Calu3 (cell line): Measurements from ENCODE around the gene MAPK8IP3. TPM values are rescaled to one million over a fixed set of nuclear protein-coding genes. Genes with fewer than 3 reads are reported as not detected.

Experiments used
- BruUV-seq: library from RNA; stranded (reverse); fragments of 400-500 nt; replicated peaks from 2 replicates; lab custom pipeline; 2021; lab: Mats Ljungman, UMichigan
- CTCF ChIA-PET: fragments of 300-600 bp; sonication (Branson Sonifier 250); formaldehyde crosslinking; loops from one replicate; lab custom pipeline; 2022; ENCODE audit warnings: antibody characterized with exemption; lab: Charles Lee
- DNase-seq: peaks from one replicate; pipeline ENCODE4 v3.0.0; 2022
- H3K27ac Mint-ChIP-seq: one replicate; pipeline ENCODE4 v1.8.0; 2022; ENCODE audit warnings: mixed read lengths; ENCODE audit not compliant: unreplicated experiment
- H3K27me3 Mint-ChIP-seq: one replicate; pipeline ENCODE4 v1.8.0; 2022; ENCODE audit warnings: mixed read lengths; ENCODE audit not compliant: unreplicated experiment
- H3K36me3 Mint-ChIP-seq: one replicate; pipeline ENCODE4 v1.8.0; 2022; ENCODE audit warnings: mild to moderate bottlenecking, moderate library complexity, mixed read lengths; ENCODE audit not compliant: insufficient read depth, unreplicated experiment
- H3K4me1 Mint-ChIP-seq: one replicate; pipeline ENCODE4 v1.8.0; 2022; ENCODE audit warnings: mild to moderate bottlenecking, low read depth, mixed read lengths; ENCODE audit not compliant: unreplicated experiment
- H3K4me3 Mint-ChIP-seq: one replicate; pipeline ENCODE4 v1.8.0; 2022; ENCODE audit warnings: mild to moderate bottlenecking, low read depth, moderate library complexity, mixed read lengths; ENCODE audit not compliant: unreplicated experiment
- H3K9me3 Mint-ChIP-seq: one replicate; pipeline ENCODE4 v1.8.0; 2022; ENCODE audit warnings: low read depth, mixed read lengths; ENCODE audit not compliant: unreplicated experiment
- intact Hi-C: fragments of 100-400 bp; cut with micrococcal nuclease; formaldehyde crosslinking; loops from one replicate; pipeline ENCODE4 v1.10.0; 2022; ENCODE audit not compliant: unreplicated experiment
- total RNA-seq: library from RNA; stranded (reverse); gene quantifications from 2 replicates; pipeline ENCODE4 v1.2.3, GENCODE V29; 2022
- TF ChIP-seq, protein P1 (sequence below): fragments of 200-600 bp; IDR thresholded peaks from one replicate; pipeline ENCODE4 v1.8.0; 2022; ENCODE audit warnings: antibody characterized with exemption; ENCODE audit not compliant: unreplicated experiment

The MAPK8IP3 gene
- total RNA-seq, 1 experiment from 2014 or later: 110 TPM

DNA sequence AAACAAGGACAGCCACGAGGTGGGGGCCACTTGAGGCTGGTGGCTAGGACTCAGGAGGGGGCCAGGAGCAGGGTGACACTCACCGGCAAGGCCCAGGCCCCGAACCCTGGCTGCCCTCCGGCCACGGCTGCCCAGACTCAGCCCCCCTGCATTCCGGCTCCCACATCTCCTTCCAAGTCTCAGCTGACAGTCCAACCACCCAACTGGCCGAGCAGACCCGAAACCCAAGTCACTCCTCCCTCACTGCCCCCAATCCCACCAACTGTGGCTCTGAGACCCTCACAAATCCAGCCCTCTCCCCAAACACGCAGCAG lies 111.2 kb downstream of the MAPK8IP3 start:
- H3K27ac Mint-ChIP-seq: no peak overlapping the region
- H3K4me3 Mint-ChIP-seq: no peak overlapping the region
- DNase-seq: no peak
- H3K27me3 Mint-ChIP-seq: no peaks in the 10 kb centered on the region
- no peaks in the 10 kb centered on the region for H3K9me3 Mint-ChIP-seq
- peaks cover 33% of the 10 kb centered on the region for H3K36me3 Mint-ChIP-seq
- intact Hi-C loops: no loop called here
- TF ChIP-seq, protein P1, sequence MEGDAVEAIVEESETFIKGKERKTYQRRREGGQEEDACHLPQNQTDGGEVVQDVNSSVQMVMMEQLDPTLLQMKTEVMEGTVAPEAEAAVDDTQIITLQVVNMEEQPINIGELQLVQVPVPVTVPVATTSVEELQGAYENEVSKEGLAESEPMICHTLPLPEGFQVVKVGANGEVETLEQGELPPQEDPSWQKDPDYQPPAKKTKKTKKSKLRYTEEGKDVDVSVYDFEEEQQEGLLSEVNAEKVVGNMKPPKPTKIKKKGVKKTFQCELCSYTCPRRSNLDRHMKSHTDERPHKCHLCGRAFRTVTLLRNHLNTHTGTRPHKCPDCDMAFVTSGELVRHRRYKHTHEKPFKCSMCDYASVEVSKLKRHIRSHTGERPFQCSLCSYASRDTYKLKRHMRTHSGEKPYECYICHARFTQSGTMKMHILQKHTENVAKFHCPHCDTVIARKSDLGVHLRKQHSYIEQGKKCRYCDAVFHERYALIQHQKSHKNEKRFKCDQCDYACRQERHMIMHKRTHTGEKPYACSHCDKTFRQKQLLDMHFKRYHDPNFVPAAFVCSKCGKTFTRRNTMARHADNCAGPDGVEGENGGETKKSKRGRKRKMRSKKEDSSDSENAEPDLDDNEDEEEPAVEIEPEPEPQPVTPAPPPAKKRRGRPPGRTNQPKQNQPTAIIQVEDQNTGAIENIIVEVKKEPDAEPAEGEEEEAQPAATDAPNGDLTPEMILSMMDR: no peak
- CTCF ChIA-PET: no interaction called here
- BruUV-seq: no TSS peak
- no peaks in the 10 kb centered on the region for H3K4me1 Mint-ChIP-seq

DNA sequence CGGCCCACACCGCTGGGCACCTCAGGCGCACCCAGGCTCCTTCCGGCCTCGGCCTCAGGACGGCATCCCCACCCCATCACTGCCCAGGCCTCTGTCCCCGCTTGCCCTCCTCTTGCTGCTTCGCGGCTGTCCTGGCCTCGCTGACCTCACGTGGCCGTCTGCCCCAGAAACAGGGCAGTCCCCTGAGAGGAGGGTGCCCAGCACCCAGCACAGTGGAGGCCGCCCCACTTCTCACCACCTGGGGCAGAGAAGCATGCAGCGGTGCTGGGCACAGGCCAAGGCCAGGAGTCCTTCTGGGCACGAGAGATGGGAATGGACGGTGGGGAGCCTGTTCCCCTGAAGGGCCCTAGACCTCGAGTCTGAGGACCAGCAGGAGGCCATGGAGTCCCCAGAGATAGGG lies 111.7 kb downstream of the MAPK8IP3 start:
- intact Hi-C loops: no loop called here
- H3K9me3 Mint-ChIP-seq: no peaks in the 10 kb centered on the region
- no TSS peak for BruUV-seq
- H3K4me3 Mint-ChIP-seq: no peak overlapping the region
- no peak for DNase-seq
- CTCF ChIA-PET: no interaction called here
- H3K4me1 Mint-ChIP-seq: no peaks in the 10 kb centered on the region
- H3K27ac Mint-ChIP-seq: no peak overlapping the region
- TF ChIP-seq, protein P1: no peak
- no peaks in the 10 kb centered on the region for H3K27me3 Mint-ChIP-seq
- peaks cover 33% of the 10 kb centered on the region for H3K36me3 Mint-ChIP-seq

DNA sequence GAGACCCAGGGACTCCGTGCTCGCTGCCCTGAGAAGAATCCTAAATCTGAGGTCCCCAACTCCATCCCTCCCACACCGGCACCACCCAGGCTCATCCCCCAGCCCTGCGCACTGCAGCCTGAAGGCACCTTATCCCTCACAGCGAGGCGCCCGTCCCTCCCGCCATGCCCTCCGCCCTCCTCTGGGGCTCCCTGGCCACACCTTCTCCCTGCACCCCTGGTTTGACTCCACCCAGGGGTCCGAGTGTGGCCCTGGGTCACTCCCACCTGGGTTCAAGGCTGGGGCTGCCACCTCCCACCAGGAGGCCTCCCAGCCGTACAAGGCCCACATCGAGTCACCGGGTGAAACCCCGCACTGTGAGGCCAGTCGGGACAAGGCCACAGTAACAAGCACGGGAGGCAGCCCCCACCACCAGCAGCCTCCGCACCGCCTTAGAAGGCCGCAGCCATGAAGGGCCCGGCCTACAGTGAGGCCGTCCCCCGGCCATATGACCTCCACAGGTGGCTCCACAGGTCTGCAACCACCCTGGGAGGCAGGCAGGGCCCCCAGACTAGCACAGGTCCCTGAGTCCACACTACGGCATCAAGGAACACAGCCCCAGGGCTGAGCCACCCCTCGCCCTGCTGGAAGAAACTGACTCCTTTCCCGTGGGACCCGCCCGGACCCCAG lies 112.3 kb downstream of the MAPK8IP3 start:
- TF ChIP-seq, protein P1: no peak
- intact Hi-C loops: no loop called here
- no peaks in the 10 kb centered on the region for H3K9me3 Mint-ChIP-seq
- CTCF ChIA-PET: no interaction called here
- no peaks in the 10 kb centered on the region for H3K27me3 Mint-ChIP-seq
- no peak for DNase-seq
- H3K4me3 Mint-ChIP-seq: no peak overlapping the region
- BruUV-seq: no TSS peak
- H3K36me3 Mint-ChIP-seq: peaks cover 28% of the 10 kb centered on the region
- no peak overlapping the region for H3K27ac Mint-ChIP-seq
- no peaks in the 10 kb centered on the region for H3K4me1 Mint-ChIP-seq

DNA sequence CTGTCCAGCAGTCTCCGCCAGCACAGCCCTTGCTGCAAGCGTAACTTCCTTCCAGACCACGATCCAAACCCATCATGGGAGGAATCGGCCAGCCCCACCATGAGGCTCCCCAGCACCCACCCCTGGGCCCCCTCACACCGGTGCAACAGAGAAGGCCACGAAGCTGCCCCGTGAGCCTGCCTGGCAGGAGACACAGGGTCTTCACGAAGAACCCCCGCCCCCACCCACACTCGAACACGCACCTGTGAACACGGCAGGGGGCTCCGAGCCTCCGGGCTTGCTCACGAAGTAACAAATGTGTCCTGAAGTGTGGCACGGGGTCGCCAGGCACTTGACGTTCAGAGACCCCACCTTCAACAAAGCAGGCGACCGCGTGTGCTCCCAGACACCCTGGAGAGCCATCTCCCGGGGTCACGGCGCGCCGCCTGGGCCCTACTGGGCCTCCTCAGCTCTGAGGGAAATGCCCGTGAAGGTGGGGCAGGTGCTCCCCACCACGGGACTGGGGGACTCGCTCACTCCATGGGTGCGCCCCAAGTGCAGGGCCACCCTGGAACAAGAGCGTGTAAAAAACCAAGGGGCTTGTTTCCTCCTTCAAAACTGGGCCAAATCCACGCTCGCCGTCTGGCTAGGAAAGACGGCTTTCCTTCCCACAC lies 113.0 kb downstream of the MAPK8IP3 start:
- H3K36me3 Mint-ChIP-seq: peaks cover 24% of the 10 kb centered on the region
- TF ChIP-seq, protein P1: no peak
- no TSS peak for BruUV-seq
- no peaks in the 10 kb centered on the region for H3K4me1 Mint-ChIP-seq
- H3K4me3 Mint-ChIP-seq: no peak overlapping the region
- no peaks in the 10 kb centered on the region for H3K9me3 Mint-ChIP-seq
- CTCF ChIA-PET: no interaction called here
- H3K27me3 Mint-ChIP-seq: no peaks in the 10 kb centered on the region
- H3K27ac Mint-ChIP-seq: no peak overlapping the region
- intact Hi-C loops: no loop called here
- DNase-seq: no peak
